ENCODE measurements around the gene PIAS1. TPM values are rescaled to one million over a fixed set of nuclear protein-coding genes. Genes with fewer than 3 reads are reported as not detected.

The PIAS1 gene
- total RNA-seq, 1 donor from 2014 or later = 71.1 TPM

DNA sequence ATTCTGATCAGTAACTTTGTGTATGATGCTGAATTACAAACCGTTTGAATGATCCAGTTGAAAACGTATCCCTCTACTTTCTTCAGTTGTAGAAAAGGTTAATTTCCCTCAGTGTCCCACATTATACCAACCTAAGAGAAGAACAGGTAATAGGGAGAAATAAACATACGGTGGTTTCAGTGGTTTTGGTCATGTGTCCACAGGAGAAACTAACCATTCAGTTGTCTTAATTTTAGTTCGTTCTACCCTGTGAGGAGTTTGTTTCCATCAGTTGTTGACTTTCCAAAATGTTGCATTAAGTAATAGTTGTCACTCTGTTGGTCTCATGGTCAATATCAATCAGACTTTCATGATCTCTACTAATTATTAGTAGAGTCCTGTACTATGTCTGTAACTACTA, 135.9 kb downstream of the PIAS1 start:
- TF ChIP-seq, protein P1, sequence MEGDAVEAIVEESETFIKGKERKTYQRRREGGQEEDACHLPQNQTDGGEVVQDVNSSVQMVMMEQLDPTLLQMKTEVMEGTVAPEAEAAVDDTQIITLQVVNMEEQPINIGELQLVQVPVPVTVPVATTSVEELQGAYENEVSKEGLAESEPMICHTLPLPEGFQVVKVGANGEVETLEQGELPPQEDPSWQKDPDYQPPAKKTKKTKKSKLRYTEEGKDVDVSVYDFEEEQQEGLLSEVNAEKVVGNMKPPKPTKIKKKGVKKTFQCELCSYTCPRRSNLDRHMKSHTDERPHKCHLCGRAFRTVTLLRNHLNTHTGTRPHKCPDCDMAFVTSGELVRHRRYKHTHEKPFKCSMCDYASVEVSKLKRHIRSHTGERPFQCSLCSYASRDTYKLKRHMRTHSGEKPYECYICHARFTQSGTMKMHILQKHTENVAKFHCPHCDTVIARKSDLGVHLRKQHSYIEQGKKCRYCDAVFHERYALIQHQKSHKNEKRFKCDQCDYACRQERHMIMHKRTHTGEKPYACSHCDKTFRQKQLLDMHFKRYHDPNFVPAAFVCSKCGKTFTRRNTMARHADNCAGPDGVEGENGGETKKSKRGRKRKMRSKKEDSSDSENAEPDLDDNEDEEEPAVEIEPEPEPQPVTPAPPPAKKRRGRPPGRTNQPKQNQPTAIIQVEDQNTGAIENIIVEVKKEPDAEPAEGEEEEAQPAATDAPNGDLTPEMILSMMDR (IDR thresholded peaks at IDR 0.05; ENCODE audit: unreplicated experiment) = no peak
- no peaks in the 10 kb centered on the region for H3K9me3 Mint-ChIP-seq
- H3K27me3 Mint-ChIP-seq (ENCODE audit: low read depth) = no peaks in the 10 kb centered on the region
- DNase-seq (ENCODE audit: low spot score in 2 of 2, unreplicated experiment in 2 of 2) = no peak
- H3K4me1 Mint-ChIP-seq = peaks cover 21% of the 10 kb centered on the region
- peak overlapping the region; percentile 71 for H3K27ac Mint-ChIP-seq
- H3K4me3 Mint-ChIP-seq = no peak overlapping the region
- peaks cover 38% of the 10 kb centered on the region for H3K36me3 Mint-ChIP-seq

DNA sequence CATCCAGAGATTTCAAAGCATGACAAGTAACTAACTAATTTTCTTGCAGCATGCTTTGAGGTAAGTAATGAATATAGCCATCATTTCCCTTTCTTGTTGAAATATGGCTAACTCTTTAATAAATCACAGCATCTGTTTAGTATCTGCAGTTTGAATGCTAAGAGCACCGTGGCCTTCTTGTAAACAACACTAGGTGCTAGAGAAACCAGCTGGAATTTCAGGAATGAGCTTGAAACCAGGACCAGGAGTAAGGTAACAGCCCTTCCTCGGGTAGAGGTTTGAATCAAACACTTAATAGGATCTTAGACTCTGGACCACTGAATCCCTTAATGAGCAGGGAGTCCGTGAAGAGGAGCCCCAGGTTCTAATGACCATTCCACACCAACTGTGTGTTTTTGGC, 137.4 kb downstream of the PIAS1 start:
- Mint-ChIP-seq H3K9me3 (no peaks in the 10 kb centered on the region), H3K4me1 (peaks cover 21% of the 10 kb centered on the region), H3K27me3 (ENCODE audit: low read depth) (no peaks in the 10 kb centered on the region), H3K27ac (peak overlapping the region; percentile 15), H3K4me3 (no peak overlapping the region), H3K36me3 (peaks cover 32% of the 10 kb centered on the region)
- no peak for DNase-seq (ENCODE audit: low spot score in 2 of 2, unreplicated experiment in 2 of 2)
- TF ChIP-seq, protein P1 (IDR thresholded peaks at IDR 0.05; ENCODE audit: unreplicated experiment) = no peak

DNA sequence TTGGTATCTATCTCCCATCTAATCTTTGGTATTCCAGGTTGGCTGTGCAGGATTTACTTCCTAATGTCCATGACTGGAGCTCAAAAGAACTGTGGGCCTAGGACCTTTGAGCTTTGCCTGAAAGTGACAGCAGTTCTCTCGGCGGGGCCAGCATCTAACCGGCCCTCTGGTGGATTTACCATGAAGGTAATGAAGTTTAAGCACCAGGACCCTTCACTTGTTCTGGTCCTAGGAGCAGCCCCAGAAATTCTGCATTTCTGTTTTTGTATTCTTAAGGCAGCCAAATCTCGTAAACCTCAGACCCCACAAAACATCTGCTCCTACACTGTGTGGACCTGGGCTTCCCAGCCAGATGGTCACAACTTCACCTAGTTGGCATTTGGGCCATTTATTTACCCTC, 138.0 kb downstream of the PIAS1 start:
- Mint-ChIP-seq H3K4me3 (no peak overlapping the region), H3K9me3 (no peaks in the 10 kb centered on the region), H3K27me3 (ENCODE audit: low read depth) (no peaks in the 10 kb centered on the region), H3K36me3 (peaks cover 32% of the 10 kb centered on the region), H3K27ac (peak overlapping the region; percentile 48), H3K4me1 (peaks cover 21% of the 10 kb centered on the region)
- no peak for DNase-seq (ENCODE audit: low spot score in 2 of 2, unreplicated experiment in 2 of 2)
- TF ChIP-seq, protein P1 (IDR thresholded peaks at IDR 0.05; ENCODE audit: unreplicated experiment) = no peak

DNA sequence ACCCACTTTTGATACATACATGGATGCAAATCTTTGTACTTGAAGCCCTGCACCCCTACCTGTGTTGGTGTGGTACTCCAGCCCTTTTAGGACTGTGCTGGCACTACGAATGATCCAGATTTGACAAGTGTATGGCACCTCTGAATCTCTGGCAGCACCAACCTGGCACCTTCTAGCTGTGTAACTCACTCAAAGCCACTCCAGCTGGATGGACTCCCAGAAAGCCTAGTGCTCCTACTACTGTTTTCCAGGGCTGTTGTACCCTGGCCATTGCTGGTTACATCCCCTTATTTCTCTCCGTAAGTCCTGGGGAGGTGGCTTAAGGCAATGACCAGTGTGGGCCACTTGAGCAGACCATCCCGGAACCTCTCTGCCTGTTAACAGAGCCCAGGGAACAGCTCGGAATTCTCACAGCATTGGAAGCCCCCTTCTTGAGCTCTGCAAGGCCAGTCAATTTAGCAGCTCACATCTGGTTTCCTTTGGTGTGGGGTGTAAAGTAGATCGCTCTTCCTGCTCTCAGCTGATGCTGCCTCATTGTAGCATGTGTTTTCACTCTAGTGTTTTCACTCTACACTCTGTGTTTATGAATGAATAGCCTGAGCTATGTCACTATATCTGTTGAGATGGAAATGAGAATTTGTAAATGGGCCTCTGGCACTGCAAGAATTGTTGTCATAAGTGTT, 138.8 kb downstream of the PIAS1 start:
- H3K36me3 Mint-ChIP-seq = peaks cover 30% of the 10 kb centered on the region
- peaks cover 15% of the 10 kb centered on the region for H3K4me1 Mint-ChIP-seq
- H3K9me3 Mint-ChIP-seq = no peaks in the 10 kb centered on the region
- H3K4me3 Mint-ChIP-seq = no peak overlapping the region
- TF ChIP-seq, protein P1 (IDR thresholded peaks at IDR 0.05; ENCODE audit: unreplicated experiment) = no peak
- H3K27ac Mint-ChIP-seq = peak overlapping the region; percentile 13
- no peaks in the 10 kb centered on the region for H3K27me3 Mint-ChIP-seq (ENCODE audit: low read depth)
- no peak for DNase-seq (ENCODE audit: low spot score in 2 of 2, unreplicated experiment in 2 of 2)

DNA sequence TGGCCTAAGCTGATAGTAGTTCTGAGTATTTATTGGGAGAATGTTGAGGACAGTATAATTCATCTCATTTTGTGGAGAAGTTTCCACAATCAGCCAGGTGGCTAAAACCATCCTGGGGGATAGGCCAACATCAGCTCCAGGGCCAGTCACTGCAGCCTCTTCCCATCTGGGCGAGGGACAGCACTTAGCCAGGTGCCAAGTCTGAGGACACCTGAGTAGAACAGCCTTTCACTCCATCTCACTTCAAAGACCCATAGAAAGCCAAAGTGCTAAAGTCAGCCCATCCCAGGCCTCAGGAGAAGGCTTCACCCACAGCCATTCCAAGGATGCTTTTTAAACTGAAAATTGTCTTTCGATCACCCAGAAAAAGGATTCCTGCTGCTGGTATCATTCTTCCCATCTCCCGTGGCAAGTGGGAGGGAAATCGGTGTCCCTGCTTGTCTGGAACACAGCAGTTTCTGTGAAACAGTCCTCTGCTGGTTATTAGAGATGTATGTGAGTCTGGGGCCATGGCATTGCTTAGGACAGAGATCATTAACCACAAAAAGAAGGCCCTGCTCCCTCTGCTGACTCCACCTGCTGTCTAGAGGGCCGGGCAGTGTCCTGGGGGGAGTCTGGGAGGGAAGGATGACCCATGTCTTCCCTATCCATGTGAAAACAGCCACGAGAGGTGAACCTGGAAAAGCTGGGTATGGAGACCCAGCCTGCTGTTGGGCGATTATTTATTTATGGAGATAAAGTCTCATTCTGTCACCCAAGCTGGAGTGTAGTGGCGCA, 141.4 kb downstream of the PIAS1 start:
- Mint-ChIP-seq H3K4me1 (peaks cover 18% of the 10 kb centered on the region), H3K36me3 (peaks cover 16% of the 10 kb centered on the region), H3K4me3 (no peak overlapping the region), H3K27me3 (ENCODE audit: low read depth) (no peaks in the 10 kb centered on the region), H3K27ac (peak overlapping the region; percentile 44), H3K9me3 (no peaks in the 10 kb centered on the region)
- TF ChIP-seq, protein P1 (IDR thresholded peaks at IDR 0.05; ENCODE audit: unreplicated experiment) = no peak
- no peak for DNase-seq (ENCODE audit: low spot score in 2 of 2, unreplicated experiment in 2 of 2)

All from mesothelial cell of epicardium (in vitro differentiated cells).